Jurkat, Clone E6-1 (cell line): ENCODE results near the gene FLT3.
A peak's percentile ranks its signal among the peaks of the same experiment; 100 is the strongest.
"Not testable (repeated sequence)": the region's sequence is repeated elsewhere in the genome, so short reads cannot be mapped to it uniquely, and the experiment has no call there.

Experiments
- DNase-seq: peaks from one replicate; pipeline ENCODE4 v3.0.0-alpha.2; 2011; ENCODE audit warnings: low read depth, low spot score
- H3K4me3 ChIP-seq: 2 replicates; pipeline ENCODE4 v1.5.1; 2011; ENCODE audit warnings: mild to moderate bottlenecking, low read length, control low read depth, moderate library complexity

The FLT3 gene

GRCh38 chr13:27967203-27967735 lies 133.1 kb downstream of the FLT3 start:
- H3K4me3 ChIP-seq: no peak overlapping the region
- DNase-seq: no peak

GRCh38 chr13:27966641-27967202 lies 133.7 kb downstream of the FLT3 start:
- DNase-seq: no peak

GRCh38 chr13:27965740-27966640 lies 134.4 kb downstream of the FLT3 start:
- no peak overlapping the region for H3K4me3 ChIP-seq
- DNase-seq: no peak

More at GRCh38 chr13:27966641-27967202, 133.7 kb downstream of the FLT3 start:
- no peak overlapping the region for H3K4me3 ChIP-seq

- DNase-seq: no peak
- no peak overlapping the region for H3K4me3 ChIP-seq
Measured at GRCh38 chr13:27965343-27965739, 135.0 kb downstream of the FLT3 start.

- DNase-seq: no peak
- no peak overlapping the region for H3K4me3 ChIP-seq
Measured at GRCh38 chr13:27964741-27965323, 135.5 kb downstream of the FLT3 start.

- DNase-seq, H3K4me3 ChIP-seq: not testable (repeated sequence)
Measured at GRCh38 chr13:27964206-27964605, 136.2 kb downstream of the FLT3 start.

- no peak overlapping the region for H3K4me3 ChIP-seq
- DNase-seq: no peak
Measured at GRCh38 chr13:27963491-27963890, 136.9 kb downstream of the FLT3 start.

GRCh38 chr13:27962982-27963381 lies 137.4 kb downstream of the FLT3 start:
- no peak for DNase-seq
- no peak overlapping the region for H3K4me3 ChIP-seq

- H3K4me3 ChIP-seq: no peak overlapping the region
- DNase-seq: no peak
Measured at GRCh38 chr13:27962128-27962841, 138.1 kb downstream of the FLT3 start.

- H3K4me3 ChIP-seq: no peak overlapping the region
- no peak for DNase-seq
Measured at GRCh38 chr13:27961227-27962085, 138.9 kb downstream of the FLT3 start.

- peak overlapping the region; percentile 34 for H3K4me3 ChIP-seq
- DNase-seq: no peak
Measured at GRCh38 chr13:27960362-27961226, 139.8 kb downstream of the FLT3 start.

GRCh38 chr13:27959976-27960361 lies 140.4 kb downstream of the FLT3 start:
- no peak for DNase-seq
- no peak overlapping the region; the same call in 1 of the 2 replicates for H3K4me3 ChIP-seq

GRCh38 chr13:27956576-27957300 lies 143.6 kb downstream of the FLT3 start:
- no peak for DNase-seq
- H3K4me3 ChIP-seq: no peak overlapping the region

GRCh38 chr13:27955014-27955591 lies 145.3 kb downstream of the FLT3 start:
- no peak for DNase-seq
- no peak overlapping the region for H3K4me3 ChIP-seq

GRCh38 chr13:27954406-27954851 lies 145.9 kb downstream of the FLT3 start:
- H3K4me3 ChIP-seq: no peak overlapping the region

GRCh38 chr13:27953676-27954405 lies 146.5 kb downstream of the FLT3 start:
- H3K4me3 ChIP-seq: peak overlapping the region; percentile 40
- peak; percentile 28 for DNase-seq

More at GRCh38 chr13:27954406-27954851, 145.9 kb downstream of the FLT3 start:
- DNase-seq: no peak
